Measurements from ENCODE around the gene FAM187B.
"Not testable (repeated sequence)": the region's sequence is repeated elsewhere in the genome, so short reads cannot be mapped to it uniquely, and the experiment has no call there.

Gene FAM187B

DNA sequence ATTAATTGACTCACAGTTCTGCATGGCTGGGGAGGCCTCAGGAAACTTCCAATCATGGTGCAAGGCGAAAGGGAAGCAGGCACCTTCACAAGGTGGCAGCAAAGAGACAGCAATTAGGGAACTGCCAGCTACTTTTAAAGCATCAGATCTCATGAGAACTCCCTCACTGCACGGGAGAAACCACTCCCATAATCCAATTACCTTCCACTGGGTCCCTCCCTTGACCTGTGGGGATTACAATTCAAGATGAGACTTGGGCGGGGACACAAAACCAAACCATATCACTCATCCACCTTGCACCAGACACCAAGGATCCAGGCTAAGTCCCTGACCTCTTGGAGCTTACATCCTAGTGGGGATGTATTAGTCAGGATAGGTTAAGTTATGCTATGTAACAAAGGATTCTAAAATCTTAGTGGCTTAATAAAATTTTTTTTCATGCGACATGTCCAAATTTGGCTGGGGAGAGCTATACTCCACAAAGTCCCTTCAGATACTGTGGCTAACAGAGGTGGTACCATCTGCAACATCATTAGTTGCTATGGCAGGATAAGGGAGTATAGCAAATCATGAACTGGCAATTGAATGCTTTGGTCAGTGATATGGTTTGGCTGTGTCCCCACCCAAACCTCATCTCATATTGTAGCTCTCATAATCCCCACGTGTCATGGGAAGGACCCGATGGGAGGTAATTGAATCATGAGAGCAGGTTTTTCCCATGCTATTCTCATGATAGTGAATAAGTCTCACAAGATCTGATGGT lies 8.3 kb upstream of the FAM187B start:
- H3K4me3 ChIP-seq (ENCODE audit: low read depth, low read length): no peak overlapping the region

DNA sequence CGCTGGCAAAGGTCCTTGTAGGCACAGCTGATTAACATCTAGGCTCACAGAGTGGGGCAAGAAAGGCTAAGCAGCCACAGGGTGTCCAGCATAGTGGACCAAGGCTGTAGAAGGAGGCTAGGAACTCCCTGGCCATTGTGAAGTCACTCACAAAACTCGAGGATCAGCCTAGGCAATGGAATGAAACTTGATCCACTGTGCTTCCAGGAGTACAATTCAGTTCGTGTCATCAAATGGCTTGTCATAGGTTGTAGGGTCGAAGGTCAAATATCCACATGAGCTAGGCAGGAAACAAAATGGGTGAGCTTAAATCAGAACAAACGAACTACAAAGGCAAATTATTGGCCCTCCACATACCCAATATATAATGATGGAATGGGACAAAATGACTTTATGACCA lies 4.4 kb upstream of the FAM187B start:
- no peak overlapping the region for H3K4me3 ChIP-seq (ENCODE audit: low read depth, low read length)

DNA sequence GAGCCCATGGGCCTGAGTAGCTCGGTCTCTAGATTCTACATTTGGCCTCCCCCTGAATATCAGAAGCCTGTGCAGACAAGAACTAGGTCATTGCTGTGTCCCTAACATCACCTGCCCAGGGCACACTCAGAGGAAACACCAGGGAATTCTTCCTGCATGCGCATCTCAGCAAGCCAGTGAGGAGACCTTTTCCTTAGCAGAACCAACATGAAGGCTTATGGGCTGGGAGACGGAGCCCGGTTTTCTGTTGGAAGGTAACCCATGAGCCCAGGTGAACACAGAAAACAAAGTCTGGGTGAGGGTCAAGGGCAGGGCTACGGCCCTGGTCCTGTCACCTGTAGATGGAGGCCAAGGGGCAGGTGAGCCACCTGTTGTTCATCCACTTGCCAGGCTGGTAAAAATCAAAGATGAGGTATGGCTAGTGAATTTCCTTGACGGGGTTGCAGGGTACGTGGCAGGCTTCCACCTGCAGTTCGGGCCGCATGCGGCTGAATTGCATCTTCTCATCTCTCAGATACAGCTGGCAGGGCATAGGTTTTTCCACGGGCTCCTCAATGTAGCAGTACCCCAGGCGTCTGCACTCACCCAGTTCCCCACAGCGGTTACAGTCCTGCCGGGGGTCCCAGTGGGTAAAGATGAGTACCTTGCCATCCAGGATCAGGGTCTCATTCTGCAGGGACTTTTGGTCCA lies 3.6 kb upstream of the FAM187B start:
- H3K4me3 ChIP-seq (ENCODE audit: low read depth, low read length): no peak overlapping the region

DNA sequence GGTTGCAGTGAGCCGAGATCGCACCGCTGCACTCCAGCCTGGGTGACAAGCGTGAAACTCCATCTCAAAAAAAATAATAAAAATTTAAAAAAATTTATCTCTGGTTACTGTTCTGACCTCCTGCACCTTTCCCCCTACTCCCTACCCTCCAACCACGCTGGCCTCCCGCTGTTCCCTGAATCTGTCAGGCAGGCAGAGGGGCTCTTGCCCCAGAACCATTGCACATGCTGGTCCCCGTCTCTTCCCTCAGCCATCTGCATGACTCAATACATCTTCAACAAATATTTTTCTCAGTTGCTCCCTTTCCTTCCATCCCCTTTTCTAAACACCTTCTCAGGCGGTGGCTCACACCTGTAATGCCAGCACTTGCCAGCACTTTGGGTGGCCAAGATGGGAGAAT lies 1.1 kb upstream of the FAM187B start:
- no peak overlapping the region for H3K4me3 ChIP-seq (ENCODE audit: low read depth, low read length)

DNA sequence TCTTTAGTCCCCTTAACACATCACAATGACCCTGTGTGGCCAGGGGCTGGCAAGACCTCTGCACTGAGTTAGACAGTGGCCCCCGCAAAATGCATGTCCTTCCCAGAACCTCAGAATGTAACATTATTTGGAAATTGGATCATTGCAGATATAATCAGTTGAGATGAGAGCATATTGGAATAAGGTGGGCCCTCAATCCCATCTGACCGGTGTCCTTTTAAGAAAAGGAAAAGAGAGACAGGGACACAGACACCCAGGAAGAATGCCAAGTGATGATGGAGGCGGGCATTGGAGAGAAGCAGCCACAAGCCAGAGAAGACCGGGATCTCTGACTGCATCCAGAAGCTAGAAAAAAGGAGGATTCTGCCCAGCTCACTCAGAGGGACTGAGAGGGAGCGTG lies 1.8 kb downstream of the FAM187B start:
- no peak overlapping the region for H3K4me3 ChIP-seq (ENCODE audit: low read depth, low read length)

DNA sequence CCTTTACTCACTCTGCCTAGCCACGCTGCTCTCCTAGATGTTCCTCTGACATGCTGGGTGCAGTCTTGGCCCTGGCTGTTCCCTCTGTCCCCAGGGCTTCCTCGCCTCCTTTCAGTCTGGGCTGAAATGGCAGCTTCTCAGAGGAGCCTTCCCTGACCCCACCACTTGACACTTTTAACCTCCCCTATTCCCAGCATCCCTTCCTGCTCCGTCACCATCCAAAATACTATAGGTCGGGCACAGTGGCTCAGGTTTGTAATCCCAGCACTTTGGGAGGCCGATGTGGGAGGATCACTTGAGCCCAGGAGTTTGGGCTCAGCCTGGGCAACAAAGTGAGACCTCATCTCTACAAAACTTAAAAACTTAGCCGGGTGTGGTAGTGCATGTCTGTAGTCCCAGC lies 2.6 kb downstream of the FAM187B start:
- no peak overlapping the region for H3K4me3 ChIP-seq (ENCODE audit: low read depth, low read length)

DNA sequence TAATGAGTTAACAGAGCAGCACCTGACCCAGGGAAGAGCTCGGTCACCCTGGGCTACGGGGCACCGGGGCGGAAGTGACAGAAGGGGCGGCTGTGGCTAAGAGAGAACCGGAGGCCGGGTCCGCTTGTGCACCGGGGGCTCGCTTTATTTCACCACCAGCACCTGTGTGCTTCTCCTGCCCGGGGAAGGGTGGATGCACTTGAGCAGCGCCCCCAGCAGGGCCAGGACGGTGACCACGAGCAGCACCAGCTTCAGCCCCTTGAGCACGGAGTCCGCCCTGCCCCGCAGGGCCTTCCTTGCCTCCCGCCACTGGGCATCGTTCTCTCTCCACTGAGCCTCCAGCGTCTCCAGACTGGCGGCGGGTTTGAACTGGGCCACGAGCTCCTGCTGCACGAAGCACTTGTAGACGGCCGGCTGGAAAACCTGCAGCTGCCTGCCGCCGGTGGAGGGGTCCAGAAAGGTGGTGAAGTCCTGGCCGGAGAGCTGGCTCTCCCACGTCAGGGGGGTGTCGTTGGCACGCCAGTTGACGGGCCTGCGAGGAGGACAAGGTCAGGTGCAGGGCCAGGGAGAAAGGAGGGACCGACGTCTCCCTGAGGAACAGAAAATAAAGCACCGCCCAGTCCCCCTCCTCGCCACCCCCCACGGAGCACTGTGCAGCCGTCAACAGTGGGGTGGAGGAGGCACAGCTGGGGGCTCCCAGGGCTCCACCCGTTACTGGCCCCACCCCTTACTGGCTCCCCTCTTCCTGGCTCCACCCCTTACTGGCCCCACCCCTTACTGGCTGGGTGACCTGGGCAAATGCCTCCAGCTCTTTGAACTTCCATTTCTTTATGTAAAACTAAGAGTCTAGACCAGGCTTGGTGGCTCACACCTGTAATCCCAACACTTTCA lies 3.6 kb downstream of the FAM187B start:
- H3K4me3 ChIP-seq (ENCODE audit: low read depth, low read length): no peak overlapping the region

DNA sequence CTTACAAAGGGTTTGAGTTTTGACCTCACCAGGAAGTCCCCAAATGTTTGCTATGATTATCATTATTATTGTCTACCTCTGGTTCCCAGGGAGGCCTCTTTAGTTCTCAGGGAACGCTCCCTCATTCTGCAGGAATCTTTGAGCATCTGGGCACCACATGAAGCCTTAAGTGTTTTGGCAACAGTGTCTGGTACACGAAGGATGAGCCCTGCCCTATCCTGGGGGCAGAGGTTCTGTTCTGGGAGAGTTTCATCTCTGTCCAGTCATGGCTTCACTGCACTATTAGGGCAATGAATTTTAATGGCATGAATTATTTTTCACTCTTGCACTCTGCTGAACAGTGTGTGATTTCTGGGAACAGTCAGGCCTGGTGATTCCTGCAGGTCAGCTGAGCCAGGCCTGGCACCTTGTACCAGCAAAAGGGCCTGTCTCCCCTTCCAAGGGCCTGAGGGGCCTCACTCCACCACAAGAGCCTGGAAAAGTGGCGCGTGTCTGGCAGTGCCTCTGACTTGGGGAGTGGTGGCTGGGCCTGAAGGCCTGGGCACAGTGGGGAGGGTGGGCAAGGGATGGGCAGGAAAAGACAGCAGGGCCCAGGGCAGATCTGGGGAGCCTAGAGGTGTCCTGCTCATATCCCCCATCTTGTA lies 4.6 kb downstream of the FAM187B start:
- H3K4me3 ChIP-seq (ENCODE audit: low read depth, low read length): no peak overlapping the region

DNA sequence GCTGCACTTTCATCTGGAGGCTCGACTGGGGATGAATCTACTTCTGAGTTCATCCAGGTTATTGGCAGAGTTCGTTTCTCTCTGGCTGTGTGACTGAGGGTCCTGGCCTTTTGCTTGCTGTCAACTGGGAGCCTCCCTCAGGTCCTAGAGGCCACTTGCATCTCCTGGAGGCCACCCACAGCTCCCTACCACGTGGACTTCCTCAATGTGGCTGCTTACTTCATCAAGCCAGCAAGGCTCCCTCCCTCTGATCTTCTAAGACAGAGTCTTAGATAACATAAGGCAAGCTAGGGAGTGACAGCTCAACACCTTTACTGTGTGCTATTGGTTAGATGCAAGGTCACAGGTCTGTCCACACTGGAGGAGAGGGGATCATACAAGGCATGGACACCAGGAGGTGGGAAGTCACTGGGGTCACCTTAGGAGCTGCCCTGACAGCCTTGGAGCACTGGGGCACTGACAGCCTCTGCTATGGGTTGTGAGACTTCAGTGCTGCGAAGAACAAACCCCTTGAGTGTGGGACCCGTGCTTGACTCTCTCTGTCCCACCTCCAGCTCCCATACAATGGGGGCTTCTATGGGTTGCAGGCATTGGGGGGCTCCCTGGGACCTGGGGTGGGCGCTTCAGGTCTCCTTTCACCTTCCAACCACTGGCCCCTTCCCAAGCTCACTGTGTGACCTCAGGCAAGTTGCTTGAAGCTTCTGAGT lies 5.3 kb downstream of the FAM187B start:
- H3K4me3 ChIP-seq (ENCODE audit: low read depth, low read length): no peak overlapping the region

DNA sequence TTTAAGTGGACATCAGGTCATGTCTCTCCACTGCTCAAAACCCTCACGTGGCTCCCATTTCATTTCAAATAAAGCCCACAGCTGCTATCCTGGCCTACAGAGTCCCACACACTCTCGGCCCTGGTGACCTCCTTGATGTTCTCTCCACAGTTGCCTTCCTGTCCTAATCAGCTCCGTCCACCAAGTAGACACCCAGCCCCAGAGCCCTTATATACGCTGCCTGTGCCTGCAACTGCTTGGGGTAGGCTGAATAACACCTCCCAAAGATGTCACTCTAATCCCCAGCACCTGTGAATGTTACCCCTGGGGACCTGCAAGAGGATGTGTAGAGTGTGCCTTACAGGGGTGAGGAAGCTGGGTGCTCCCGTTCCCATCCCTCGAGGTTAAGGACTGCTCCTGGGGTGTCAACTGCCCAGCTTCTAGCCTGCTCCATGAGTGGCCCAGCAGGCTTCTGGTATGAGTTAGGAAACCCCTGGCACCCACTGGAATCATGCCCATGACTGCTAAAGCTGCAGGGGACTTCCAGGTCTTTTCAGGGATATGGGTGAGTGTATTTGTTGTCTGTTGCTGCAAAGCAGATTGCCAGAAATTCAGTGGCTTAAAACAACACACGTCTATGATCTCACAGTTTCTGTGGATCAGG lies 6.0 kb downstream of the FAM187B start:
- H3K4me3 ChIP-seq (ENCODE audit: low read depth, low read length): no peak overlapping the region

DNA sequence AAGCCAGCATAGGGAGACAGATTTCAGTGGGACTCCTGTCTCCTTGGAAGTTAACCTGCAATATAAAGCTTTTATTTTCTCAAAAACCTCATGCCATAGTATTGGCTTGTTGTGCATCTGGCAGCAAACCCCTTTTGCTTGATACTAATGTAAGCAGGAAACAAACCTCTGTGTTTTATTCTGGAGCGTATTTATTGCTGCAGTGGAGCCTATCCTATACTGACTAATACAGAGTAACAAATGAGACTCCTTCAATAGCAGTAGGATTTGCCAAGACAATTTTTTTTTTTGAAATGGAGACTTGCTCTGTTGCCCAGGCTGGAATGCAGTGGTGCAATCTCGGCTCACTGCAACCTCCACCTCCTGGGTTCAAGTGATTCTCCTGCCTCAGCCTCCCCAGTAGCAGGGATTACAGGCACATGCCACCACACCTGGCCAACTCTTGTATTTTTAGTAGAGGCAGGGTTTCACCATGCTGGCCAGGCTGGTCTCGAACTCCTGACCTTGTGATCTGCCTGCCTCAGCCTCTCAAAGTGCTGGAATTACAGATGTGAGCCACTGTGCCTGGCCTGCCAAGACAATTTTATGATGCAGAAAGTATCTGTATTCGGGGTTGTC lies 7.5 kb downstream of the FAM187B start:
- not testable (repeated sequence) for H3K4me3 ChIP-seq (ENCODE audit: low read depth, low read length)

DNA sequence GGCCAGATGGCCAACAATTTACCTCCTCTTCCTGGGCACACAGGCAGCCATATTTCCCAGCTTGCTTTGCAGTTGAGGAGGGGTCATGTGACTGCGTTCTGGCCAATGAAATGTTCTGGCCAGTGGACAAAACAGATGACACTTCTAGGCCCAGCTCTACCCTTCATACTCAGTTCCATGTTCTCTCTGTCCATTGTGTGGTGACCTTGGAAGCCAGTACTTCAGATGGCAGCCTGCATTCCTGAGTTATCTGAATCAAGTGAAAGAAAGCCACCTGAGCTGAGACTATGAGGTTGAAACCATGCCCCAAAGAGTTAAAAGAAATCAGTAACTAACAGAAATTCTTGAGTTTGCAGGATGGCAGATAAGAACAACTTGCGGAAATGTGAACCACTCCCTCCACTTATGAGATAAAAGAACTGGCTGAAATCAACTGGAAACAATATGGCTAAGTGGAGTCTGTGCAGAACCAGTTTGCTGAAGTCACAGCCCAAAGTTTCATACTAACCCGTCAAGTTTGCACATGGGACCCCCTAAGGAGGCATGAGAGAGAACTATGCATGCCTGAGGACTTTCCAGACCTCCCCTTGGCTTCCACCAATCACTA lies 8.1 kb downstream of the FAM187B start:
- no peak overlapping the region for H3K4me3 ChIP-seq (ENCODE audit: low read depth, low read length)

DNA sequence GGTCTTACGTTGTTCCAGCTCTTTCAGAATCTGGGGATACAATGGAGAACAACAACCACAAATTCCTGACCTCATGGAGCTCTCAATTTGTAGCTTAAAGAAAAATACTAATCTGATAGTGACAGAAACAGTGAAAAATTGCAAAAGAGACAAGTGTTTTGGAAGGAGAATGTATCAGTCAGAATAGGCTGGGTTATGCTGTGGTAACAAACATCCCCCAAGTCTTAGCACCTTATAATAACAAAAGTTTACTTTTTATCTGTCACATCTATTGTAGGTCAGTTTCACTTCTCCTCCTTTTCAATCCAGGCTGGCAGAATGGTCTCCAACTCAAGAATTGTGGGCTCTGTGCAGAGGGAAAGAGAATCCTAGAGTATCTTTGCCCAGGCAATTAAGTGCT lies 9.5 kb downstream of the FAM187B start:
- no peak overlapping the region for H3K4me3 ChIP-seq (ENCODE audit: low read depth, low read length)

DNA sequence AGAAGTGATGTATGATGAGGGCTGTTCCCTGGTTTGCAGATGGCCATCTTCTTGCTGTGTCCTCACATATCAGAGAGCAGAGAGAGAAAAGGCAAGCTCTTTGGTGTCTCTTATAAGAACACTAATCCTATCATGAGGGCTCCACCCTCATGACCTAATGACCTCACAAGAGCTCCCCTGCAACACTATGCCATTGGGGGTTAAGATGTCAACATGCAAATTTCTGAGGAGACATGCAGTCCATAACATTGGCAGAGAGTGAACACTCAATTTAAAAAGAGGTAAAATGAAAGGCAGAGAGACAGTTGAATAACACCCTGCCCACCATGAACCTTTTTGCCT lies 10.9 kb downstream of the FAM187B start:
- H3K4me3 ChIP-seq (ENCODE audit: low read depth, low read length): no peak overlapping the region

DNA sequence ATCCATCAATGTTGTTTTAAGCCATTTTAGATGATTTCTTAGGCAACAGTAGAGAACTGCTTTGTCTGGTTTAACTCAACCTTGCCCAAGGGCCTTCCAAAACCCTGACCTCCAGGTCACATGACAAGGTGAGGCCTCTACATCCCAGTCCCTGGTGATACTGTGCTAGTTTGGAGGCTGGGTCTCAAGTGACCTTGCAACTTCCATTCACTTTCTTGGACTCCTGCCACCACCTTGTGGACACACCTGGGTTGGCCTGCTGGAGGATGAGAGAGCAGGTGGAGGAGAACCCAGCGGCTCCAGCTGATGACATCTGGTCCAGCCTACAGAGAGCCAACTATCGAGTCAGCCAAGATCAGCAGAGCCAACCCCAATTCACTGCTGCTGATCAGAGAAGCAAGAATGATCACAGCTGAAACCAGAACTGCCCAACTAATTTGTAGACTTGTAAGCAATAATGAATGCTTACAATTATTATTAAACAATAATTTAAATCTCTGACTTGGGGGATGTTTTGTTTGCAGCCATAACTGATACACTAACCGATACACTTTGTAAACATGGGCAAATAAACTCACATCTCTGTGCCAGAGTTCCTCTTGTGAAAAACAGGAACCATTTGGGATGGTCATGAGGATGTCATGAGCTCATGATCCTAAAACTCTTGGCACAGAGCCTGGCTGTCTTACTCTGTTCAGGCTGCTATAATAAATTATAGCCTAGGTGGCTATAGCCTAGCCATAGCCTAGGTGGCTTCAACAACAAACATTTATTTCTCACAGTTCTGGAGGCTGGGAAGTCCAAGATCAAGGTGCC lies 11.5 kb downstream of the FAM187B start:
- no peak overlapping the region for H3K4me3 ChIP-seq (ENCODE audit: low read depth, low read length)

DNA sequence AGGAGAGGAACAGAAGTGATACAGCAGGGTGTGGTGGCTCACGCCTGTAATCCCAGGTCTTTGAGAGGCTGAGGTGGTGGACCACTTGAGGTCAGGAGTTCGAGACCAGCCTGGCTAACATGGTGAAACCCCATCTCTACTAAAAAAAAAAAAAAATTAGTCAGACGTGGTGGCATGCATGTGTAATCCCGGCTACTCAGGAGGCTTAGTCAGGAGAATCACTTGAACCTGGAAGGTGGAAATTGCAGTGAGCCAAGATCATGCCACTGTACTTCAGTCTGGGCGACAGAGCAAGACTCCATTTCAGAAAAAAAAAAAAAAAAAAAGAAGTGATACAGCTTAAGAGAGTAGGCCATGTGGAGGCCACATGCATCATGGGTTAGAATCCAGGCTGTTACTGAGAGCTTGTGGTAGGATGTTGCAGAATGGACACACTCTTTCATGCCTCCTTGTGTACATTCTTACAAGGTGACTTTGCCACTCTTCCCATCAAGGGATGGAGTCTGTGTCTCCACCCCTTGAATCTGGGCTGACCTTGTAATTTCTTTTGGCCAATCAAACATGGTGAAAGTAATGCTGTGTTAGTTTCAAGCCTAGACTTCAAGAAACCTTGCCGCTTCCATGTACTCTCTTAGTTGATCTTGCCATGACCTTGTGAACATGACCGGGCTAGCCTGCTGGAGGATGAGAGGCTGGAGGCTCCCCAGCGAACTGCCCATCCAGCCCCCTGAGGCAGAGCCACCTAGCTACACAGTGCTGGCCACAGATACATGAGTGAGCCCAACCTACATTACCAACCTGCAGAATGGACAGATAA lies 12.3 kb downstream of the FAM187B start:
- no peak overlapping the region for H3K4me3 ChIP-seq (ENCODE audit: low read depth, low read length)

DNA sequence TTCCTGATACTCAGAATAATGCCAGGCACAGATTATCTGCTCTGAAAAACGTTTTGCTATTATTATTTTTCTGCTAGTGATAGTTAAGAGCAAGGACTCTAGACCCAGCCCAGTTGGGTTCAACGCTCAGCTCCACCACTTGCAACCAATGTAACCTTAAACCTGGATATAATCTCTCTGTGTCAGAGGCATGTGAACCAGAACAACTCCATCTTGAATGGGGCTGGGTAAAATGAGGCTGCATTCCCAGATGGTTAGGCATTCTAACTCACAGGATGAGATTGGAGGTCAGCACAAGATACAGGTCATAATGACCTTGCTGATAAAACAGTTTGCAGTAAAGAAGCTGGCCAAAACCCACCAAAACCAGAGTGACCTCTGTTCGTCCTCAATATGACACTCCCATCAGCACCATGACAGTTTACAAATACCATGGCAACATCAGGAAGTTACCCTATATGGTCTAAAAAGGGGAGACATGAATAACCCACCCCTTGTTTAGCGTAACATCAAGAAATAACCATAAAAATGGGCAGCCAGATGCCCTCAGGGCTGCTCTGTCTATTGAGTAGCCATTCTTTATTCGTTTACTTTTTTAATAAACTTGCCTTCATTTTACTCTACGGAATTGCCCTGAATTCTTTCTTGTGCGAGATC lies 13.6 kb downstream of the FAM187B start:
- no peak overlapping the region for H3K4me3 ChIP-seq (ENCODE audit: low read depth, low read length)
